SW480 (cell line): Measurements from ENCODE around the gene NCKAP5L.
"Not testable (repeated sequence)": the region's sequence is repeated elsewhere in the genome, so short reads cannot be mapped to it uniquely, and the experiment has no call there.

ENCODE experiments used
- DNase-seq: peaks from one replicate; pipeline ENCODE4 v3.0.0-alpha.2; 2016; ENCODE audit warnings: low spot score

The NCKAP5L gene, protein sequence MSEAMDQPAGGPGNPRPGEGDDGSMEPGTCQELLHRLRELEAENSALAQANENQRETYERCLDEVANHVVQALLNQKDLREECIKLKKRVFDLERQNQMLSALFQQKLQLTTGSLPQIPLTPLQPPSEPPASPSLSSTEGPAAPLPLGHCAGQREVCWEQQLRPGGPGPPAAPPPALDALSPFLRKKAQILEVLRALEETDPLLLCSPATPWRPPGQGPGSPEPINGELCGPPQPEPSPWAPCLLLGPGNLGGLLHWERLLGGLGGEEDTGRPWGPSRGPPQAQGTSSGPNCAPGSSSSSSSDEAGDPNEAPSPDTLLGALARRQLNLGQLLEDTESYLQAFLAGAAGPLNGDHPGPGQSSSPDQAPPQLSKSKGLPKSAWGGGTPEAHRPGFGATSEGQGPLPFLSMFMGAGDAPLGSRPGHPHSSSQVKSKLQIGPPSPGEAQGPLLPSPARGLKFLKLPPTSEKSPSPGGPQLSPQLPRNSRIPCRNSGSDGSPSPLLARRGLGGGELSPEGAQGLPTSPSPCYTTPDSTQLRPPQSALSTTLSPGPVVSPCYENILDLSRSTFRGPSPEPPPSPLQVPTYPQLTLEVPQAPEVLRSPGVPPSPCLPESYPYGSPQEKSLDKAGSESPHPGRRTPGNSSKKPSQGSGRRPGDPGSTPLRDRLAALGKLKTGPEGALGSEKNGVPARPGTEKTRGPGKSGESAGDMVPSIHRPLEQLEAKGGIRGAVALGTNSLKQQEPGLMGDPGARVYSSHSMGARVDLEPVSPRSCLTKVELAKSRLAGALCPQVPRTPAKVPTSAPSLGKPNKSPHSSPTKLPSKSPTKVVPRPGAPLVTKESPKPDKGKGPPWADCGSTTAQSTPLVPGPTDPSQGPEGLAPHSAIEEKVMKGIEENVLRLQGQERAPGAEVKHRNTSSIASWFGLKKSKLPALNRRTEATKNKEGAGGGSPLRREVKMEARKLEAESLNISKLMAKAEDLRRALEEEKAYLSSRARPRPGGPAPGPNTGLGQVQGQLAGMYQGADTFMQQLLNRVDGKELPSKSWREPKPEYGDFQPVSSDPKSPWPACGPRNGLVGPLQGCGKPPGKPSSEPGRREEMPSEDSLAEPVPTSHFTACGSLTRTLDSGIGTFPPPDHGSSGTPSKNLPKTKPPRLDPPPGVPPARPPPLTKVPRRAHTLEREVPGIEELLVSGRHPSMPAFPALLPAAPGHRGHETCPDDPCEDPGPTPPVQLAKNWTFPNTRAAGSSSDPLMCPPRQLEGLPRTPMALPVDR (N-terminal part only)

GRCh38 chr12:49828133-49829091, at the start of gene NCKAP5L:
NCKAP5L (minus strand) TSS chr12:49828413; CDS start chr12:49804044, 24,369 bp downstream.
- peak; percentile 96 for DNase-seq

GRCh38 chr12:49877066-49877465, 48.9 kb upstream of the NCKAP5L start:
- no peak for DNase-seq

GRCh38 chr12:49876070-49876469, 47.9 kb upstream of the NCKAP5L start:
- DNase-seq: no peak

GRCh38 chr12:49875115-49875720, 47.0 kb upstream of the NCKAP5L start:
- no peak for DNase-seq

DNA sequence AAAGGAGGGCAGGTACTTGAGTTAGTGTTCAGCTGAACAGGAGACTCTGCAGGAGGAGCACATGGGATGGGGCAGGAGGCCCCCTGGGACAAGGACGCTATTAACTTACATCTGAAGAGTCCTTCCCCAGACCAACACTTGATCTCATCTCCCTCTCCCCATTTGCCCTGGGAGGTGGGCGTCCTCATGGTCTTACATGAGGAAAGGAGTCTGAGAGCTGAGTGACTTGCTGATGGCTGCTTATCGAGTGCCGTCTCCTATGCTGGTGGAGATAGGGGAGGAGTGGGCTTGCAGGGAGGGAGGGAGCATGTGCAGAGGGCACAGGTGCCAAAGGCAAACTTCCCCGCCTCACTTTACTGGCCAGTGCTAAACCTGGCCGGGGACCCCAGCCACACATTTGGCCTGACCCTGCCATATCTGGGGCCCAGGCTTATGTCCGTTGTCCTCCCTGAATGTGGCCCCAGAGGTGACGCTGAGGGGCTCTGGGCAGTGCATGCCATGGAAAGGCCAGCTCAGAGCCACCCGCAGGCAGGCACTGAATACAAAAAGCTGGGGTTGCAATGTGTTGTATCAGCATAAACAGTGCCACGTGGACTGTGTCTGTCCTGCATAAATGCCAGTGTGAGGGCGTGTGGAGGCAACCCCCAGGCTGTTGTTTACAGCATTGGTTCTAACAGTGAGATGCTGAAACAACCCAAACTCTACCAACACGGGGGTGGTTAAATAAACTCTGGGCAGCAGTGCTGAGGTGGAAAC, 46.1 kb upstream of the NCKAP5L start:
- no peak for DNase-seq

GRCh38 chr12:49873361-49873934, 45.2 kb upstream of the NCKAP5L start:
- no peak for DNase-seq

- no peak for DNase-seq
Measured at GRCh38 chr12:49872781-49873181, 44.6 kb upstream of the NCKAP5L start.

DNA sequence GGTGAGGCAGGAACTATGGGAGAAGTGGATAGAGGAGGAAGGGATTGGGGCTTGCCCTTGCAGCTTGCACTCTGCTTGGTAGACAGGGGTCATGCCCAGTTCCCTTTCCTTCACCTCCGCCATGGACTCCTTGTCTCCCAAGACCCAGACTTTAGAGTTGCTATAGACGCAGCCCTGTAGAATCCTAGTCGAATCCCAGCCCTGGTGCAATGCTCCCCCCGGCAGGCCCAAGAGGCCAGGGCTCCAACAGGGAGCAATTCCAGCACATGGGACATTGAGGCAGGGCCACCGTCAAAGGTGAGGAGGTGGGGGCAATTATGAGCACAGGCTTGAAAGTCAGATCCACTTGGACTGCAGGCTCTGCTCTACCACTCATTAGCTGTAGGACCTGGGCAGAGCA, 44.2 kb upstream of the NCKAP5L start:
- no peak for DNase-seq

DNA sequence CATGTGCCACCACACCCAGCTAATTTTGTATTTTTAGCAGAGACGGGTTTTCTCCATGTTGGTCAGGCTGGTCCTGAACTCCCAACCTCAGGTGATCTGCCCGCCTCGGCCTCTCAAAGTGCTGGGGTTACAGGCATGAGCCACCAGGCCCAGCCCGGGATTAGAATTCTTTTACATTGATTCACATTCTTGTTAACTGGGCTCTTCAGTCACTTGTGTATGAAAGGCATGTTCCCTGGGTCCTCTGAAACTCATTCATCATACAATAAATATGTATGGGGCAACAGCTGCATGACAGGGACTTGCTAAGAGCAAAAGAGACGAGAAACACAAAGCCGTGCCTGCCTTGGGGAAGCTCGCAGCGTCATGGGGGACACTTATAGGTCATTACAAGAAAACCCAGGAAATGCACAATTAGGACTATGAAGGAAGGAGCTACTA, 43.6 kb upstream of the NCKAP5L start:
- DNase-seq: not testable (repeated sequence)

GRCh38 chr12:49871263-49871561, 43.0 kb upstream of the NCKAP5L start:
- DNase-seq: no peak

GRCh38 chr12:49870501-49871262, 42.5 kb upstream of the NCKAP5L start:
- DNase-seq: no peak

GRCh38 chr12:49869816-49870500, 41.7 kb upstream of the NCKAP5L start:
- DNase-seq: no peak

DNA sequence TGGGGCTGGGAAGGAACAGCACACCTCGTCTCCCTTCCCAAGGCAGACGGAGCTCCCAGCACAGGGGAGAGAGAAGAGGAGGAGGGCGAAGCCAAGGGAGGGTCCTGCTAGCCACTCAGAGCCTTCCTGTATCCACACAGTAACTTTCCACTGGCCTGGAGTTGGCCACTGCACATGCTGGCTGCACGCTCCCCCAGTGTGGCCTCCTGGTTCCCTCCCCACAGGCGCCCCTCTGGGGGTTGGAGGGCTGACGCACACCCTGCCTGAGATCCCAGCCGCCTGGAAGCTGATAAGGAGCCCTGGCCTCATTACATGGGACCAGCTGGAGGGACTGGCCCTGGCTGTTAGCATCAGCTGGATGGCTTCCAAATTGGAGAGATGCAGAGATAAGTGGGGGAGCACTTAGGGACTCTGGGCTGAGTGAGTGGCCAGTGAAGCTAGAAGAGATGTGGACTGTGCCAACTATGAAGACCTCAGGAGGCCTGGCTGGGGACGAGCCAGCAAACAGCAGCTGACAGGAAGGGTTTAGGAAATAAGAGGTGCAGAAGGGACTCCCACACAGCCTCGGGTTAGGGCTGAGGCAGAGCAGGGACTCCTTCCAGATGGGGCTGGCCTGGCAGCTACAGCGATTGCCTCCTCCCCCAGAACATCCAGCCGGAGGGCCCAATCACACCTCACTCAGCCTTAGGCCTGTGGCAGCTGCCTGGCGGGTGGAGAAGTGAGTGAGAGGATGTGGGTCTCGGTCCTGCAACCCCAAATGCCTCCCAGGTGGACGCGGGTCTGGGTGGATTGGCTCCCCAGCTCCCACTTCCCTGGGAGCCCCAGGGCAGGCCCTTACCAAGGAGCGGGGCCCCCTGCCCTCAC, 41.0 kb upstream of the NCKAP5L start:
- peak; percentile 42 for DNase-seq

GRCh38 chr12:49868449-49868848, 40.2 kb upstream of the NCKAP5L start:
- DNase-seq: no peak

DNA sequence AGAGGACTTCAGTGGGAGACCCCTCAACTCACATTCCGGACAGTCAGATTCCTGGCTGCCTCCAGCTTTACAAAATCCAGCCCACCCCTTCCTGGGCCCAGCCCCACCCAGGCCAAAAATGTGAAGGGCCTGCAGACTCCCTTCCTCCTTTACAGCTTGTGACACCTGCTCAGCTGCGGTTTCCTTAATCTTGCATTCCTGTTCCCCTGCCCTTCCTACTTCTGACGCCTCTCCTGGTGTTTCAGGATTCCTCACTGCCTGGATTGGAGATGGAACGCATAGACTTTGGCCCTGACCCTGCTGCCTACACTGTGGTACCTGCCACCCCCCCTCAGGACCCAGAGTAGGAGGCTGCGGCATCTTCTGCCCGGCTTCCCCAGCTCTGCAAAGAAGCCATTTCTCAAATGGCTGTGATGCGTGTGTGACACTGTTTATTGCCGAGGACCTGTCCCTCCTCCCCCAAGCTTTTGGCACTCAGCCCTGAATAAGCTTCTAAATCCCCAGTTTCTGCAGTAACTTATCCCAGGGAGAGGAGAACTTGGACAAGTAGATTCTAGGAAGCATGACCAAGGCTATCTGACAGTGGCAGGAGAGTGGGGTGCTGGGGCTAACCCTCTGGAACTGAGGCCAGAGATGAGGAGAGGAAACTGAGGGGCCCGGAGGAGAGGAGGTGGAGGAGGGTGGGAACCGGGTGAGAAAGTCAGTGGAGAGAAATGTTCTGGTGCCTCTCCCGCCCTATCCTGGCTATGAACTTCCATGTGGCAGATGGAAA, 39.5 kb upstream of the NCKAP5L start:
- DNase-seq: peak; percentile 81

DNA sequence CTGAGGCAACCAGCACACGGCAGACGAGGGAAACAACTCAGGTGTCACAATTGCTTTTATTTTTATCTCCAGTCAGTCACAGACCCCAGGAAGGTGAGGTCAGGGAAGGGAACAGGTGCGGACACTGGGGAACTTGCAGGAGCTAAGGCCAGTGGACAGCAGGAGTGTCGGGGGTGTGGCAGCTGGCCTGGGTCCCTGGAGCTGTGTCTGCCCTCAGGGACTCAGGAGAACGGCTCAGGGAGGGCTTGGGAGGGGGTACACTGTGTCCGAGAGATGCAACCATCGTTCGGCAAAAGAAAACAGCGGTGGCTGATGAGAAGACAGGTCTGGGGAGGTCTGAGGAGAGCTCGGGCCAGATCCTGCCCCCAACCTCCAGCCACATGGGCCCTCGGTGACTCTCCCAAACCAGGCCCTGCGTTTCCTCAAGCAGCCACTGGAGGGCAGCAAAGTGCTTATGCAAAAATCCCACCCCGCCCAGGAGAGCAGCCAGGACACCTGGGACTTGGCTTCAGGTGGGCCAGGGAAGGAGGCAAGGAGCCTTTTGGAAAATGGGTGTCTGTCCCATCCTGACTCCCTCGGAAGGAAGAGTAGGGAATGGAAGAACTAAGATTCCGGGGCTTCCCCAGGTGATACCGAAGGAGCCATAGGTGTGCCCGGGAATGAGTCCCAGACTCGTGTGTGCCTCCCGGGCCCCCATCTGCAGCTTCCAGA, 38.8 kb upstream of the NCKAP5L start:
- peak; percentile 68 for DNase-seq
